Forelimb muscle (tissue), 1 donor: ENCODE results near the gene CA10. TPM values are rescaled to one million over a fixed set of nuclear protein-coding genes. Genes with fewer than 3 reads are reported as not detected.

Source experiments
- DNase-seq: peaks from one replicate; pipeline ENCODE4 v3.0.0-alpha.2; 2013; ENCODE audit warnings: low read depth
- polyA plus RNA-seq: library from polyadenylated mRNA; unstranded; fragments of 120-200 nt; gene quantifications from one replicate; pipeline ENCODE4 v1.2.1, GENCODE V29; 2013; ENCODE audit not compliant: insufficient read length

Gene CA10
- polyA plus RNA-seq, 1 donor: 3.7 TPM

DNA sequence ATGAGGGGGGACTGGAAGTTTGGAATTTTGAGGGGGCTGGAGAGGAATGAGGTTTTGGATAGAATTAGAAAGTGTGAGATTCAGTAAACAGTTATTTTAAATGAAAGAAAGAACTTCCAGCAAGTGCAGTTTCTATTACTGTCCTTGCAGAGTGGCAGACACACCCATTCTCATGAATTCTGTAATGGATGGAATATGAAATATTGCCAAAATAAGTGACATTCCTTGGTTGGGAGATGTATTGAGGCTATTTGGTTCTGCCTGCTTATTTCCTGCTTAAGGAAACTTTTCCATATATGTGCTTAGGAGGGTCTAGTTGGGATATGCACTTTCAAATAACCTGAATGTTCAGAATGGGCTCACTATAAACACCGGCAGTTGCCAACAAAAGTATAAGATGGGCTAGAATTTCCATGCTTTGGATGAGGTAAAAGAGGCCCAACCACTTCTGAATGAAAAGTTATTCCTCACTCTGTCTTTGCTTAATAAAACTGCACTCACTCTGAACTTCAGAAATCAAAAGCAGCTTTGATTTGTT is 434.4 kb downstream of the CA10 start:
- DNase-seq: no peak

DNA sequence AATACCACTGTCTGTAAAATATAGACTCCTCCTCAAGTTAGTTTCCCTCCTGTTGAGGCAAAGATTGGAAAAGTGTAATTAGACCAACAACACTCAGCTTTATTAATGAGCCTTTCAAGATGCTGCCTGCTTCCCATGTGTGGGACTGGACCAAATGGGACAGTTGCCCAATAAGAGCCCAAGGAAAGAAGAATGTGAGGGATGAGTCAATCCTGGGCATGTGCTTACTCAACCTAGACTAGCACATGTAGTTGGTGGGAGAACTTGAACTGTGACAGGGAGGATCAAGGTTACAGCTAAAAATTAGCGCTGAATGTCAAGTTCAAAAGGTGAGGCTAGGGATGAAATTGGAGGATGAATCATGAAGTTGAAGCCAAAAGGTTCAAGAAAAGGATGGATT is 435.5 kb downstream of the CA10 start:
- DNase-seq: no peak

DNA sequence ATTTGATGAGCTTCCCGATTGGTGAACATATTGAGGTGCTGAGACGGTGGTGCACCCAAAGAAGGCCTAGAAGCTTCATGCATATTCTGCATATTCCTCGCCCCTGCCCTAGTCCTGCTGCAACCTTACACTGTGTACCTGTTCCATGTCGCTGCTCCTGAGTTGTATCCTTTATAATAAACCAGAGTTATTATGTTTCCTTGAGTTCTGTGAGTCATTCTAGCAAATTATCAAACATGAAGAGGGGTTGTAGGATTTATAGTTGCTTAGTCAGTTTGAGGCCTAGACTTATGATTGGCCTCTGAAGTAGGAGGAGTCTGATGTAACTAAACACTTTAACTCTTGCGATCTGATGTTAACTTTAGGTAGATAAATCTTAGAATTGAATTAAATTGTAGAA is 436.8 kb downstream of the CA10 start:
- DNase-seq: no peak

DNA sequence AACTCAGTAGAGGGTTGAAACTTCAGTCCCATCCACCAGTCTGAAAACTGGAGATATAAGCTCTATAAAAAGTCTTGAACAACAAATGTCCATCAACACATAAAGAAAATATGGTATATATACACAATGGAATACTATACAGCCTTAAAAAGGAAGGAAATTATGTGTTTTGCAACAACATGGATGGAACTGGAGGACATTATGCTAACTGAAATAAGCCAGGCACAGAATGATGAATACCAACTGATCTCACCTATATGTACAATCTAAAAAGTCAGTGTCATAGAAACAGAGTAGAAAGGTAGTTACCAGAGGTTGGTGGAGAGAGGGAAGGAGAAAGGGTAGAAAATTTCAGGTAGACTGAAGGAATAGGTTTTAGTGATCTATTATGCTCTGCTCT is 438.1 kb downstream of the CA10 start:
- DNase-seq: no peak

DNA sequence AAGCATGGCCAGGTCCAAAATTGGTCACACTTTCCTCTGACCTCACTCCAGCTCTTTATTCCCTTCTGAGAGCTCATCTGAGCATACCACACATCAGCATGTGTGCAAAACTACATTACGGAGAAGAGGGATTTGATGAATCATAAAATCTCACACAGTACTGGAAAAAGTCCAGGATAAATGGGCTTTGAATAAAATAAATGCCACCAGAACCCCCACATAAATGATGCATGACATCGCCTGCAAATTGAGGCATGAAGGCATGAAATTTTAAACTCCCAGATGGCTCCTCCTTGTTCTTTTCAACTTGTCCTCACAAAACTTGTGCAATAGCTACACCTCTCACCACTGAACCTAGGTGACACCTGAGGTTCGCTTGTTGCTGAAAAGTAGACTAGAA is 439.5 kb downstream of the CA10 start:
- no peak for DNase-seq

DNA sequence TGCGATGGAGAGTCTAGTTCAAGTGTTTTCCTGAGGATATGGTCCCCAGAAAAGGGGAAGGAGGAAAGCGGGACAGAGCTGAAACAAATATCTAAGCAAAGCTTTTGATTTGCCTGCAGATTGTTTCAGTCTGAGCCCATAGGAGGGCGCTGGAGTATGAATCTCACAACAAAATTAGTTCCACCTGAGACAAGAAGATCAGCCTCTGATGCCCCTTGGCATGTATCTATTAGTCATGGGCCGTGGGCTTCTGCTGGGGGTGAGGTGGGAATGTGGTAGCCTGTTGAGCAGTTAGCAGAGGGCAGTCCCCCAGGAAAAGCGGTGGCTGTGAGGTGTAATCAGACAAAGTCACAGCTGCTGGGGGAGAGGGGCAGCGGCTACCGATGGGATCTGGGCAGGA is 446.9 kb downstream of the CA10 start:
- DNase-seq: no peak

DNA sequence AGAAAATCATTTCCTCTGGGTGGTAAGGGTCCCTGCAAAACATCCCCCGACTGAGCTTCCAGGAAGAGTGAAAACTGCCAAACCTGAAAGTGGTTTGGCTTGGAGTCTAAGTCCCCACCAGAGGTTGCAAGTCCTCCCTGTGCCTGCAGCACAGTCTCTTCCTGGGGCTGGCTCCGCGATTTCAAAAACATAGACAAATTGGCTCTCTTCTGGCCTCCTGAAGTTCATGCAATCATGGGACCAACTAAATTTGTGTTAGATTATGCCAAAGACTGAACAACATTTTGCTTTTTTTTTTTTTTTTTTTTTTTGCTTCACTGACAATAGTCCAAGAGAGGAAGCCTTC is 447.9 kb downstream of the CA10 start:
- DNase-seq: no peak

DNA sequence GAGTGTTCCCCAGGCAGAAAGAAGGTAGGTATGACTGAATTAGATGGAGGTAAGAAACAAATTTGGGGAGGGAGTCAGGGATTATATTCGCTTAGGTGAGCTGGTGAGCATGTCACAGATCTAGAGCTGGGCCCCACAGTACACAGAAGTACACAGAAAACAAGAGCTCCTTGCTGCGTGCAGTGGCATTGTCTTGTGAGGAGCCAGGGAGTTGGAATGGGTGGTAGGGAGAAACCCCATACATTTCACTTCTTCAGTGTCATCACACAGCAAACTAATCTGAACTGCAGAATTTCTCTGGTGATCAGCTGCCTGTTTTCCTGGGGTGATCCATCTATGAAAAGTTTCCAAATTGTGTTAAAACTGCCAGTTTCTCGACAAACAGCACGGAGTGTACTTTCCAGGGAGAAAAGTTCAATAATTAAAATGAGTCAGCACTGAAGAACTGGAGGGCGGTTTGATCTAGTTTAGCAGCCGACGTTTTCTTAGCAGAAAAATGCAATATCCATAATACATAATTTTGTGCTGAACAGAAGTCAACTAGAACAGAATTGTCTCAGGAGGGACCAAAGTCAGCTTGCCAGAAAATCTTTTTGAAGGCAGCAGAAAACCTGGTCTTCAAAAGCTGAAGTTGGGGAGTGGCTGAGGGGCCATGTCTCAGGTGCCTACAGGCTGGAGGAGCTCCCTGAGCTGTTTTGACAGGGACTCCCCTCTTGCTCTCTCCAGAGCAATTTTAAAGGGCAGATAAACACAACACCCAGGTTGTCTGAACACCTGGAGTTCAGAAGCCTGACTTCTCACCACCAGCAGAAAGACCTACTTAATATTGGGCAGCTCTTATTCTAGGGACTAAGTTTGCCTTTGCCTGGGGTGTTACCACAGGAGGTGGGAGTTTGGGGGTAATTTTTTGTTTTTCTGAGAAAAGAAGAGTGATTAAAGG is 448.6 kb downstream of the CA10 start:
- peak; percentile 26 for DNase-seq

DNA sequence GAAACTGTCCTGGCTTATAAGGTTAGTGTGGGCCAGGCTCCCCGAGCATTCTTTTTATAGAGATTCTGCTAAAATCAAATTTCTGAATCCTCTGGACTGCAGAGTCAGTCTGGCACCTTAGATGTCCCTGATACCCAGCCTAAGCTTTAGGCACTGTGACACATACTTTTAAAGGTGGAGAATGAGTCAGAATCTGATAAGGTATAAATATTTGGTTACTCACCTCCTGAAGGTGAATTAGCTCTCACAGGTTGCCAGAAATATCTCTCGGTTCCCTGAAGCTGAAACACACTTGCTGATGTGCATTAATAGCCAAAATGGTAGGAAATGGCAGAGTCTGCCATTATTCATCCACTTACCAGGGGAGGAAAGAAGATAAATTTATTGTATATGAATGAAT is 451.3 kb downstream of the CA10 start:
- DNase-seq: no peak

DNA sequence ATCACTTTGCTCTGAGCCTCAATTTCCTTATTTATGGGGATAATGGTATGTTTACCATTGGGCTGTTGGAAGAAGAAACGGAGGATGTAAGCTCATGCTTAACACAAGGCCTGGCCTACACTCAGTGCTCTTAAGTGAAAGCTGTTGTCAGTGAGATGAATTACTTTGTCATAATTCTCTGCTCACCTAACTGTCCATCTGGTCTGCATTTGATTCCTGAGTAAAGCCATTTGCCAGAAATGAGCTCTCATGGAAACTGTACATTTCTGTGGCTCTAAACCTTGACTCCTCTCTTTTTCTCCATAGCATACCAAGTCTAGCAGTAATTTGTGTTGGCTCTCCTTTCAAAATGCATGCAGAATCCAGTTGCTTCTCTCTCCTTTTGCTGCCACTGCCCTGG is 452.4 kb downstream of the CA10 start:
- no peak for DNase-seq

DNA sequence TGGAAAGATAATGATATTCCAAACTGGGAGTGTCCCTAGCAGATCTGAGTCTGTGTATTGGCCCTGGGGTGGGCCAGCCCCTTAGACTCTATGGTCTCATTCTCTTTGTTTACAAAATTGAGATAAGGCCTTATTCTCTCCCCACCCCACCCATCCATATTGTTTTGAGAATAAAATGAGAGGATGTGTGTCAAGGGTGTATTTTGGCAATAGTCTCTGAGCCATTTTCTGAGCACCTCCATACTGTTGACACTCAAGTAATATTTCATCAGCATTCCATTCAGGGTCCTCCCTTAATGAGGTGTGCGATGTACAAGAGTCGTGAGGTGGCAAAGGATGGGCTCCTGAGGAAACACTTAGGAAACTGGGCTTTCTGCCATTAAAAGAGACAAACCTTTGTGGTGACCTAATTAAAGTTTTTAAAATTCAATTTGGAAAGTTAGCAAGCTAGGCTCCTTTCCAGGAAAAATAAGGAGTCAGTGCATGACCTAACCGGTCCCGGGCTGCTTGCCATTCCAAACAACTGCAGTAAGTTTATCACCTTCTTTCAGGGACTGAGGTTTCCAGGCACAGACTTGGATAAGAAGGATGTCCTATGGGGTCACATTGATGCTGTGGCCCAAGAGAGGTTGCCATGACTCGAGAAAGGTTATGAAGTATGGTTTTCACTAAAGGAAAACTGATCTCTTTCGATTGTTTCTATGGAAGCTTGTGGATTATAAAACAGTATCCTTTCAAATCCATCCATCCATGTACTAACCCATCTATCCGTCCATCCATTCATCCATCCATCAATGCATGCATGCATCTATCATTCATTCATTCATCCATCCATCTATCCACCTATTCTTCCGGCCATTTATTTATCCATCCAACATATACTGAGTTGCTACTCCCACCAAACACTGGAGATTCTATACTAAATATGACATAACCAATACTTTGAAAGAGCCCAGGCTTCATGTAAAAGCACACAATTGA is 454.9 kb downstream of the CA10 start:
- peak; percentile 58 for DNase-seq

DNA sequence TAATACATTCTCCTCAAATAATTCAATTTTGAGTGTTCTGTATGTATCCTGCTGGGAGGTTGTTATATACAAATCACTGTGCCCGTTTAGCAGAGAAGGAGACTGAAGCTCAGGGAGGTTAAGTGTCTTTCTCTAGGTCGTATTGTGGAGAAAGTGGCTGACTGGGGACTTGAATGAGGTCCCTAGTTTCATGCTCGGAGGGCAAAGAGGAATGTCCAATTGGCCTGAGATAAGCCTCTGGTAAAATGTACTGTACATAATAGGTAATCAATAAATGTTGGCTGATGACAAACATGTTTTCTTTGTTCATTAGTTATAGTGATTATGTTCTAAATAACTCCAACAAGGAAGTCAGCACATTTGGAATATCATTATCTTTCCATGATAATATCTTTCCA is 455.6 kb downstream of the CA10 start:
- no peak for DNase-seq

DNA sequence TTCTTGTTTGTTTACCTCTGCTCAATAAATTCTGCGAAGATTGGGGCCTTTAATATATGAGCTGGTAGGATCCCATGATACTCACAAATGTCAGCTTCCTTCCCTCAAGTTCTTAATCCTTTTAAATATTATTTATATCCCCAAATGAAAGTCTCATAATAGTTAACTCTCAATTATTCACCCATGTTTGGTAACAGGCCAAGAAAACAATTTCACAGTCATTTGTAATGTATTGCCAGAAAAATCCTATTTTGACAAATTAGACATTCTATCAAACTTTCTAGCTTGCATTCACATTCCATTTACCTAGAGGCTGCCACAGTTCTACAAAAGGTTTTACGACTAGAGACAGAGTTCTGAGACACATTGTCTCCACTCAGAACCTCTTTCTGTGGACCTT is 457.0 kb downstream of the CA10 start:
- DNase-seq: no peak

DNA sequence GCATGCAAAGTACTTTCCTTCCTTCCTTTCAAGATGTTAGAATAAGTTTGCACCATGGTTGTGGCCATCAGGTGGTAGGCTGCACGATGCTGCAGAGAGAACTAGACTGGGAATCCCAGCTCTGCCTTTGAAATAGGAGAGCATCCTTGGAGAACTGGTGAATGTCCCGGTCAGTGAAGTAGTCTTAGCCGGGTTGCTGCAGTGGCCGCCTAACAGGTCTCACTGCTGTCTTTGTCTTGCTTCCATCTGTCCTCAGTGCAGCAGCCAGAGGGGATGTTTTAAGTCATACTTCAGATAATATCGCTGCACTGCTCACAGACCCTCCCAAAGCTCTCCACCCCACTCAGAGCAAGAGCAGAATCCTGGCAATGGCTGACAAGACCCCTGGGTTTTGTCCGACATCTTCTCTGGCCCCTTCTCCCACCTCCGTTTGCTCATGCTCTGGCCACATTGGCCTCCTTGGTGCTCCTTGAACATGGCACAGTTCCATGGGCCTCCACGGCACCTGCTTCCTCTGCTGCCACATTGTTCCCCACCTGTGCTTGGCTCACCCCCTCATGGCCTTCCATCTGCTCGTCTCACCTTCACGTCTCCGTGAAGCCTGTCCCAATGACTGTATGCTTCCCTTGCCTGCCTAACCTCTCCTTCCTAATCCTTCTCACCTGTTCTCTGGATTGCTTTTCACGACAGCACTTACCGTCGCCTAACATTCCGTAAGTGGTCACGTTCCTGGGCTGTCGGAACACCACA is 458.3 kb downstream of the CA10 start:
- DNase-seq: no peak

DNA sequence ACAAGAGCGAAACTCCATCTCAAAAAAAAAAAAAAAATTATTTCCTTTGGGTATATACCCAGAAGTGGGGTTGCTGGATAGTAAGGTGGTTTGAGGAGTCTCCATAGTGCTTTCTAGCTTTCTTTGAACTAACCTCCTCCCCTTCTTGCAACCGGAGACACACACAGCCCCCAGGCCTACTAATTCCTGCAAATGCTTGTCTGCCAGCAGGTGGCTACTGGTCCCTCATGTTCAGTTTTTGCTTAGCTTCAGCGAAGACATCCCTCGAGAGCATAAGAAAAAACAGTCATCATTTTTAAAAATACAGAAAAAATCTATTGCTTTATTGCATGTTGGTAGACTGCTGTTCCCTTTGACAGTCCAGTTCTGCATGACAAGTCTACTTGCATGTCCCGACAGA is 459.2 kb downstream of the CA10 start:
- no peak for DNase-seq

DNA sequence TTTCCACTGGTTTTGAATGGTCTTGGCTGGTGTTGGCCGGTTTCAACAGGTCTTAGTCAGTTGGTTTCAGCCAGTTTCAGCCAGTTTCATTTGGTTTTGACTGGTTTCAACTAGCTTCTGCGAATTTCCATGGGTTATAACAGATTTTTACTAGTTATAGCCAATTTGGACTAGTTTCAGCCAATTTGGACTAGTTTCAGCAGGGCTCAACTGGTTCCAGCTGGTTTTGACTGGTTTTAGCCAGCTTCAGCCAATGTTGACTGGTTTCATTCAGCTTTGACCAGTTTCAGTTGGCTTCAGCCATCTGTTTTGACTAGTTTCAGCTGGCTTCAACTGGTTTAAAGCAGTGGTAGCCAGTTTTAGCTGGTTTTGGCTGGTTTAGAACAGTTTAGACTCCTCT is 465.6 kb downstream of the CA10 start:
- no peak for DNase-seq

DNA sequence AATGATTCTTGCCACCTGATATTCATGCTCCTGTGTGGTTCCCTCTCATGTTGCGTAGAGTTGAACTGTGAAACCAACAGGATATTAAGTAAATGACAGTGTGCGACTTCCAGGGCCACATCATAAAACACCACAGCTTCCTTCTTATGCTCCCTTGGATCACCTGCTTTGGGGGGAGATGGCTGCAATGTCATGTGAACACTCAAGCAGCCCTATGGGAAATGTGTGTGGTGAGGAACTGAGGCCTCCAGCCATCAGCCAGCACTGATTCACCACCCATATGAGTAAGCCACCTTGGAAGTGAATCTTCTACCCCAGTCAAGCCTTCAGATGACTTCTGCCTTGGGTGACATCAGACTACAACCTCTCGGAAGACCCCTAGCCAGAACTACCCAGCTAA is 470.6 kb downstream of the CA10 start:
- DNase-seq: no peak

DNA sequence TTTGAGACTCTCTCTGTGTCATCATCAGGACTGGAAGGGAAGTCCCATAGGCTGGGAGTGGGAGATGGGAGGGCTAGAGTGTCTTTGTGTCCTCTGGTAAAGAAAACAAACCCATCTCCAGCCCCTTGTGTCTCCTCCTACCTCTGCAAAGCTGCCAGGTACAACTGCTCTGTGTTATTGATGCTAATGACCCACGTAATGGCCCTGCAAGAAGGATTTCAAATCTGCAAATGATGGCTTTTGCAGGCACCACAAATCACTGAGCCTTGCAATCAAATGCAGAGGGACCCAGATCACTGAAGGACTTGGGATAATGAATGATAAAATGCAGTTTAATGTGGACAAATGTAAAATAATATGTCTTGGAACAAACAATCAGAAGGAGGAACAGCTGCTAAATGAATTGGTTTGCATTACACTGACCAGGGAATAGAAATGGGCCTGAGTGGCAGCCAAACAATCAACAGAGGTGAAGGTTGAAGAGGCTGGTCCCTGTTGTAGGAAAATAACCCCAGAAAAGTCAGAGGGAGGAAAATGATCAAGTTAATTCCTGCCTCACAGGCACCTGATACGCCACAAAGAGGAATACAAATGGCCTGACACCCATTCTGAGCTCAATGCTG is 473.1 kb downstream of the CA10 start:
- DNase-seq: peak; percentile 20

DNA sequence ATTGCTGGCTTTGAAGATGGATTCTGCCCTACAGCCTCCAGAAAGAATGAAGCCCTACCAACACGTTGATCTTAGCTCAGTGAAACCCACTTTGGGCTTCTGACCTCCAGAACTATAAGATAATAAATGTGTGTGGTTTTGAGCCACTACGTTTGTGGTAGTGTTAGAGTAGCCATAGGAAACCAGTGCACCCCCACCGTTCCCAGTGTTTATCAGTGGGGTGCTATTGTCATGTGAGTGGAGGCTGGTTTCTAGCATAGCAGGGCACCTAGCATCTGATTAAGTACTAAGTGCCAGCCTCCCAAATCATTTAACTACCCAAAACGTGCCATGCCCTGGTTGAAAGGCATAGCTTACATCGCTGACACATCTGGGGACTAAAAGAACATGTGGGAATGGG is 474.3 kb downstream of the CA10 start:
- no peak for DNase-seq

DNA sequence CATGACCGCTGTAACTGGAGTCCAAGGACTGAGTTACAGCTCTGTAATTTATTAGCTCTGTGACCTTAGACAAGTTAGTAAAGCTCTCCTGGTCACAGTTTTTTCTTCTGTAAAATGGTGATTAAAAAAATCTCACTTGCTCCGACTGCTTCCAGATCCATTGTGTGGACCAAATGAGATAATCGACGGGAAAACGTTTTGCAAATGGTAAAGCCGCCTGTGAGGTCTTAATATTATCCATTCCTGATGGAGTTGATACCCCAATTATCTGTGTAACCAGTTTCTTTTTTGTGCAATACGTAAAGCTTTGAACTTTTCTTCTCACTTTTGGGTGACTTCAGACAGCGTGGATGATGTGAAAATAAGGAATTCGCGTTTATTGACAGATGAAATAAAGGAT is 475.2 kb downstream of the CA10 start:
- no peak for DNase-seq

DNA sequence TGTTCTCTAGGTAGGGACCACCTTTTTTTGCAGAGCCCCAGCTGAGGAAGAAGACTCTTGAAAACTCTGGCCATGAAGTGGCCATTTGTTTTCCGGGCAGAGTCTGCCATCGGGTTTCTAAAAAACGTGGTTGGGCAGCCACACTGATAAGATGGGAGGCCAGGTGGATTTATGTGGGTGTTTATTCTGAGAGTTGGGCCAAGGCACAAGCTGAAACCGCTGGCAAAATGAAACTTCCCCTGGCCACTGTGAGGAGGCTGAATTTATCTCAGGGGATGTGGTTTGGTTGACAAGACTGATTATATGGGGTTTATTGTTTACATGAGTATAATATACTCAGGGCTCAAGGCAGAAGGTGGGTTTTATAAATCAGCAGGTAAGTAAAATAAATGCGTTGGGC is 476.4 kb downstream of the CA10 start:
- DNase-seq: no peak
